GM18499 (cell line): Measurements from ENCODE around the gene DARS1.
"Not testable (repeated sequence)": the region's sequence is repeated elsewhere in the genome, so short reads cannot be mapped to it uniquely, and the experiment has no call there.

Experiments used
- ATAC-seq: cut with Tn5 transposase; IDR thresholded peaks from one replicate; pipeline ENCODE4 v1.9.1; 2021; ENCODE audit warnings: moderate number of reproducible peaks; ENCODE audit not compliant: insufficient read depth, unreplicated experiment

DARS1 gene

GRCh38 chr2:135986507-135986906 lies 1.1 kb upstream of the DARS1 start:
- no peak for ATAC-seq

GRCh38 chr2:135985826-135986393 lies 484 bp upstream of the DARS1 start:
- ATAC-seq = peak; percentile 16

DNA sequence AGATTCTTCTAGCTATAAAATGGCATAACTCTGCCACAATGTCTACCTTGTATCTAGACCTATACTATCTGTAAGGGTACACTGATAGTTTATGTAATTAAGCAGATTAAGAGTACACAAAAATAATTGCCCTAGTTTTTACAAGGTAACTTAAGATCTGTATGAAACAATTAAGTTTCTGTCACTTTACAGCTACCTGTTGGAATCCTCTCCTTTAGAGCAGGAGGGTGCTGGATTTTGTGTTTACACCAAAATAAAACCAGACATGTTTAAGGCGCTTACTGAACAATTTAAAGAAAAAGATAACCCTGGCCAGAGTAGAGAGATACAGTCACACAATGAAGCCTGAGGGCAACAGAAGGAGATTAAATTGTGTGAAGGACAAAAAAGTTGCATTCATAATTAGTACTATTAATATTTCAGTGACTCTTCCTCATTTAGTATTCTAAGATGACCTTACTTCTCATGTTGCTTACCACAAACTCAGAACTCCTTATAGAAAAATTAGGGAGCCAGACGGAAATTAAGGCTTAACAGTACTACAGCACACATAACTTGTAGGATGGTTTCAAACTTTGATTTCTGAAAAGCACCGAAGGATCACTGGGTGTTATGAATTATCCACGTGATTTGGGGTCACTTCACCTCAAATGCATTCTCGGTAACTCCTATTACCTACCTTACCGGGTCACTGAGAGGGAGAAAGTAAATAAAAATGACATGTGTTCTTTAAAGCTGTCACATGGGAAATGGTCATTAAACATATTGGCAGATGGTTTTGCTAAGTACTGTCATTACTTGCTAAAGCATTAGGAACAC lies 1.0 kb downstream of the DARS1 start:
- ATAC-seq = peak; percentile 43

DNA sequence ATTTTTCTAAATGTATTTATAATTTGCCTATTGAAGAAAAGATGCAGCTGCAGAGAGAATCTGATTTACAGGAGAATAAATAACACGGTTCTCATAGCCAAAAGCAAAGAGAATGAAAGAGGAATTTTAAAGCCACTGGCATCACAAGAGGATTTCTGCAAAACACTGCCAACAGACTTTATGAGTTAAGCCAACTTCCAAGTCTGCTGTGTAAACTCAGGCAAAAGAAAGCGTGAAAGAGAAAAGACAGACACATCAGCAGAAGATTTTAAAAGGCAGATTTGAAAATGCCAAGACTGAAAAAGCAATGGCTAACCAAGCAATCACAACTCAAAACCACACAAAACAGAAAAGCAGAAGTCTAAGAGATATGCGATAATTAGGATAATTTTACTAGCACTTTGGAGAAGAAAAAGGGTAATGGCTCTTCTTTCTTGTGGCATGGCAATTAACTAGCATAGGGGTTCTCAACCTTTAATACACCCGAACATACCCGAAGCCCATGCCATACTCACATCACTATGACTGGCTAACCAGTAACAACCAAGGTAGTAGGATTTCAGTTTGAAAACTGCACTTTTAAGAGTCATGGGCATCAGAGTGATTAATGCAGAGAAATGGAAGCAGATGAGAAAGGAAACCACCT lies 4.9 kb downstream of the DARS1 start:
- ATAC-seq = no peak

GRCh38 chr2:135975702-135976101 lies 9.7 kb downstream of the DARS1 start:
- ATAC-seq = no peak

DNA sequence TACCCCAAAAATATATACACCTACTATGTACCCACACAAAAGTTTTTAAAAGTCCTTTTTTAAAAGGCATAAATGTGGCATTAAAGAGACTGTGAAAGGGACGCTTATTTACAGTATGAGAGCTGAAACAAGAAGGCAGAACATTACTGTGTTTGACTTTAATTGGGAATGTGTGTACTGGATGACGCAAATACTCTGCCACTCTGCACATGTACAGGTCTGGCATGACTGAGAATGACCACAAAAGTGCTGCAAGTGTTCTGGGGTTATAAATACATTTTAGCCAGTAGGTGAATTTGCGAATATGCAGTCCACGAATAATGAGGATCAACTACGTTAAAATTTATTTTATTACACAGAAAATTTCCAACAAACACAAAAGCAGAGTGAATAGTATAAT lies 11.4 kb downstream of the DARS1 start:
- no peak for ATAC-seq

- no peak for ATAC-seq
Observed at GRCh38 chr2:135969655-135970387, 15.6 kb downstream of the DARS1 start.

DNA sequence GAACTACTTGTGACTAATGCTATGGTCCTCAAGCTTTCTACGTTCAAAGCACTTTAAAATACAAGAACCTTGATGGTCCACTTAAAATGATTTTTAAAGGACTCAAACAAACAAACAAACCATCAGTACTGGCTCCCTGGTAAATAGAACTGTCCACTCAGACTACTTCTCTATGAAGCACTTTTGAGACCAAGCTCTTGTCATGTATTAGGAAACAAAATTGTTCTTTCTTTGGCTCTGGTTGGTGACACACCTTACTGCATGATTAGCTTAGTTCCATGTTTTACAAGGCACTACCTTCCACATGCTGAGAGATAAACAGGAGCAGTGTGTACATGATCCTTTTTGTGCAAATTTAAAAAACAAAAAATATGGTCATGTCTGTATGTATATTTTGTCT lies 19.7 kb downstream of the DARS1 start:
- ATAC-seq = no peak

DNA sequence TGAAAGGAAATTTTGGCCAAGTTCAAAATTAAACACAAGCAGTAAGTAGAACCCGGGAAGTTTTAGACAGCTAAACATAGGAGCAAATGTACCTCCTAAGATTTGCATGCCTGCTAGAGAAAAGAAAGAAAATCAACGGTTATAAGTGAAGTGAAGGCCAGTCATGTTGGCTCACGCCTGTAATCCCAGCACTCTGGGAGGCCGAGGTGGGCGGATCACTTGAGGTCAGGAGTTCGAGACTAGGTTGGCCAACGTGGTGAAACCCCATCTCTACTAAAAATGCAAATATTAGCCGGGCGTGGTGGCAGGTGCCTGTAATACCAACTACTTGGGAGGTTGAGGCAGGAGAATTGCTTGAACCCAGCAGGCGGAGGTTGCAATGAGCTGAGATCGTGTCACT lies 21.0 kb downstream of the DARS1 start:
- not testable (repeated sequence) for ATAC-seq

DNA sequence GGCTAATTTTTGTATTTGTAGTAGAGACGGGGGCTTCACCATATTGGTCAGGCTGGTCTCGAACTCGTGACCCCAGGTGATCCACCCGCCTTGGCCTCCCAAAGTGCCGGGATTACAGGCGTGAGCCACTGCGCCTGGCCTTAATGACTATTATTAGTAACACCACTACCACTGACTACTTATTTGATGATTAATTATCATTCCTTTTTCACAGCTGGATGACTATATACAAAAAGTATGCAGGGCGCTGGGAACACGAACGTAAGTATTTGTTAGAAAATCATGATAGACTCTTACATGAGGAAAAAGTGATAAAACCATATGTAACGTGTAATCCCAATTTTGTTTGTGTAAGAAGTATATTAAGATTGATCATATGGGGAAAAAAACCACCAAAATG lies 21.6 kb downstream of the DARS1 start:
- no peak for ATAC-seq

DNA sequence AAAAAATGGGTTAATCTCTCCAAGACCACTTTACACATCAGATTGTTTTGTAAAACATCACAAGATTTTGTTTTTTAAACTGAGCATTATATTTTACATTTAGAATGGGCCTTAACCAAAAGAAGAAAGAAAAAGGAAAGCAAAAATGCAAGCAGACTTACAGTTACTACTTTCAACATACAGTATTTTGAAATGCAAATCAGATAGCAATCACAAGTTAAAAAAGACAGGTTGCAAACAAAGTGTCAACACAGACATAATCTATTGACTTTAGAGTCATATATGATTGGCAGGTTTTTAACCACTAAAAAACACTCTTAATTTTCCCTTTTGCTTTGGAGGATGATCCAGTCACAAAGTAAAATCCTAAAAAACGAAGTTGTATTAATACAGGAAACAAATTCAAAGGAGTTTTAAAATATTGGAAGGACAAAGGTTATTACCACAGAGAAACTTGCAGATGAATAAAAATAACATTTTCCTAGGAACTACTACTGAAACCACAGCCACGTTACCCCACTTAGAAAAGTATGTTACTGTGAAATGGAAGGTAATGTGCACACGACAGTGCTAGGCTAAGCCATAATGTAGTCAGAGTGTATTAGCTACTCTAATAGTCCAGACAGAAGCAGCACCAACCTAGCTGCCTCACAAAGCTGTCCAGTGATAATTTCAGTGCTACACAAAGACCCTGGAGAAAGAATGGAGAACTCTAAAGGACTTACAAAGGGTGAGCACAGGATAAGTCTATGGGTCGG lies 22.9 kb downstream of the DARS1 start:
- ATAC-seq = no peak

- ATAC-seq = no peak
Observed at GRCh38 chr2:135960656-135961551, 24.5 kb downstream of the DARS1 start.

DNA sequence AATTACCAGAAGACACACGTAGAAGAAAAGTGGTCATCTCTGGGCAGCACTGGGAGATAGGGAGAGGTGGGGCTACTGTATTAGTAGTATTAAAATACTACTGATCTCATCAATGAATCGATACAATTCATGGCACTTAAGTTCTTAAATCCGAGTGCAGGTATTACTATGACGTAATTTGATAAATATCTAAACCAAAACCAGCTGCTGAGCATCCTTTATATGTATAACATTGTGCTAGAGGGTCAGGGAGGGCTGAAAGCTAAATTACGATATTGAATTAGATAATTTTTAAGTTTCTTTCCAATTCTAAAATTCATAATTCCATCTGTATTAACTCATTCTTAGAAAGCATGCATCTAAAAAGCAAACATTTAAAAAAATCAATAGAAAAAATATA lies 25.3 kb downstream of the DARS1 start:
- no peak for ATAC-seq

DNA sequence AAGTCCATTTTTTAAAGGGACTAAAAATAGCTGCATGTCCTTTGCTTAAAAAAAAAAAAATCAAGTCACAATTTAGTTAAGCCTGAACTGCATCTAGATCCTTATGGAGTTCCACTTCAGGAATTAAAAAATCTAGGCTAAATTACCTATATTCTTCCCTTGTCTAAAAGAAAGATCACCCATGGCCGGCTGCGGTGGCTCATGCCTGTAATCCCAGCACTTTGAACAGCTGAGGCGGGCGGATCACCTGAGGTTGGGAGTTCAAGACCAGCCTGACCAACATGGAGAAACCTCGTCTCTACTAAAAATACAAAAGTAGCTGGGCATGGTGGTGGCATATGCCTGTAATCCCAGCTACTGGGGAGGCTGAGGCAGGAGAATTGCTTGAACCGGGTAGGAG lies 26.5 kb downstream of the DARS1 start:
- not testable (repeated sequence) for ATAC-seq

DNA sequence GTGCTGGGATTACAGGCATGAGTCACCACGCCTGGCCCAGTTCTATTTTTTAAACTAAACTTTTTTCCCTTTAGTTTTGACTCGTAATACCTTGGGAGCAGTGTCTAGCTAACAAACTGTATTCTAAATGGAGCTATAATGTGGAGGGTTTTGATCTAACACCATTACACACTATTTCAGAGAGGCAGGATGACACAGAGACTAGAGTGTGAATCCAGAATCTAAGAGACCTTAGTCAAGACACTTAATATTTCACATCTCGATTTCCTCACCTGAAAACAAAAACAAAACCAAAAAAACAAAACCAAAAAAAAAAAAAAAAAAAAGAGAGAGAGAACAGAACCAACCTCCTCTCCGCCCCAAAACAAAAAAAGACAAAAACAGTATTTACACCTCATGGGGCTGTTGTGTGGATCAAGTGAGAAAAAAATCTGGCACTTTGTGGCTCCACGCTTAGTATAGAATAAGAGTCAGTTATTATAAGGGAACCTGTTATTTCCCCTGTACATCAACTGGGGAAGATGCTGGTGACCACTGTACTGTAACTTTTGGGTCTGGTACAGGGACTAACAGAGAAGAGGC lies 31.3 kb downstream of the DARS1 start:
- no peak for ATAC-seq

DNA sequence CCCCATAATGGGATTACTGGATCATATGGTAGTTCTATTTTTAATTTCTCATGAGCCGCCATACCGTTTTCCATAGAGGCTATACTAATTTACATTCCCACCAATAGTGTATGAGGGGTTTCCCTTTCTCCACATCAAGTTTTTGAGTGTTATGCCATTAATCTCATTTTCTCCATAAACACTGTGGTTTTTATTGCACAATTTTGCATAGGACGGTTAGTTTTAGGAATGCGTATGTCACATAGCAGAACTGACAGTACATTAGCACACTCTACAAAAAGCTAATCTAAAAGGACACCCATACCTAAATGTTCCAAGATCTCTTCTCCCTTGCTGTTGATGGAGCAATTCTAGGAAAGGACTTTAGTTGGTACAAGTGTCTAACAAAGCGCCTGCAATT lies 32.5 kb downstream of the DARS1 start:
- no peak for ATAC-seq

- no peak for ATAC-seq
Observed at GRCh38 chr2:135951041-135951583, 34.3 kb downstream of the DARS1 start.

DNA sequence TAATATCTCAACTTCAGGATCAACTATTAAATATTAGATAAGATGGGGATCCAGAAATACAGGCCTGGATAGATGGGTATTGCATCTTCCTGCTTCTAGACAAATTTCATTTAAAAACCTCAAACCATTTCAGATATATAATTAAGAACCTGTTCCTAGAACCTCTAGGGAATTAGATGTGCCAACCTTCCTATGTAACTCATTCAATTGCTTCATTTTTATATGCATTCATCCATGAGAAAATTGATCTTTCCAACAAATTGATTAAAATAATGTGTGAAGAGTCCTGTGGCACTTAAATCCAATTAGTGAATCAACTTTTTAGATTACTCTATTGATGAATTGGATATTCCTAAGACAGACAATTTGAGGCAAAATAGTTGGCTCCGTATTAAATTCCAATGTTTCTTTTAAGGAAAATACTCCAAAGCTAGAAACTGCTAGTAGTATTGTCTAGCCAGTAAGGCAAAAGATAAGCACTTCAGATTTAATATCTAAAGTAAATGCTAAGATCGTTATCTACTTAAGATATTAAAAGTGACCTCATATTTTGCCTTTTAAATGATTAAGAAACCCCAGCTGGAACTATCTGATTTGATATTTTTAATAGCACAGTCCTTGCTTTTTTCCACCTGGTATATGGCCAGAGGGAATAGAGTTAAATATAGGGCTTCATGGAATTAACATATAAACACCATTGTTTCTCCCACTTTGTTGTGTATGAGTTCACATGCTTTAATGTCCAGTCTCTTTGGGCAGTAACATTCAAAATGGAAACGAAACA lies 35.8 kb downstream of the DARS1 start:
- ATAC-seq = no peak
